ENCODE results near the gene CGRRF1.
A peak's percentile ranks its signal among the peaks of the same experiment; 100 is the strongest.

The CGRRF1 gene

DNA sequence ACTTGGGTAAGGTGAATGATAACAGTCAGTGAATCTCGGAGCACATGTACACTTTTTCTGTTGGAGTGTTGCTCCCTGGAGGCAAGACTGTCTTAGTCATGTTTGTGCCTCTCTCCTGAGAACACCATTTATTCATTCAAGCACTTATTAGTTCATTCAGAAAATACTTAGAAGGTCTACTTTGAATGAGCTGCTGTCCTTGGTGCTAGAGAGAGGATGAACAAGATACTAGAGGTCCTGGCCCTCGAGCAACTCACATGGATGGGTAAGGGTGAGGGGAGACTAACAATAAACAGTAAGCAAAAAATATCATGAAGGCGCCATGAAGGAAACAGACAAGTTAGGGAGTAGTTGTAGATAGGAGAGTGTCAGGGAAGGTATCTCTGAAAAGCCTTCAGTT lies 40.2 kb downstream of the CGRRF1 start:
- no peak for DNase-seq

- no peak for DNase-seq
These were observed 40.8 kb downstream of the CGRRF1 start for GRCh38 chr14:54550514-54550913.

- DNase-seq, result no peak
These were observed 44.7 kb downstream of the CGRRF1 start for GRCh38 chr14:54554401-54554800.

DNA sequence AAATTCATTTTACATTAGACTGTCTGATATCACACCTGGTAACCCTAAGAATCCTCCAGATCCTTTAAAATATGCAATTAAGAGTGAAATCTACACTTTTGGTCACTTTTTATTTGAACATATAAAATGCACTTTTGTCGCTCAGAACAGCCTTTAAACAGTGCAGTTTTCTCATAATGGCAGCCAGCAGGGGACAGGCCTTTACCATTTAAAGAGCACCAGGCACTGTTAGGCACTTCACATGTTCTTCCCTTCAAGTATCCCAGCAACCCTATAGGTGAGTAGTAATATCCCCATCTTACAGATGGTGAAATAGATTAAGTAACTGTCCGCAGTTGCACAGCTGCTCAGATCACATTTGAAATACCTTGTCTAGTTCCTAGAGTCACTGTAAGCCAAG lies 45.9 kb downstream of the CGRRF1 start:
- no peak for DNase-seq

DNA sequence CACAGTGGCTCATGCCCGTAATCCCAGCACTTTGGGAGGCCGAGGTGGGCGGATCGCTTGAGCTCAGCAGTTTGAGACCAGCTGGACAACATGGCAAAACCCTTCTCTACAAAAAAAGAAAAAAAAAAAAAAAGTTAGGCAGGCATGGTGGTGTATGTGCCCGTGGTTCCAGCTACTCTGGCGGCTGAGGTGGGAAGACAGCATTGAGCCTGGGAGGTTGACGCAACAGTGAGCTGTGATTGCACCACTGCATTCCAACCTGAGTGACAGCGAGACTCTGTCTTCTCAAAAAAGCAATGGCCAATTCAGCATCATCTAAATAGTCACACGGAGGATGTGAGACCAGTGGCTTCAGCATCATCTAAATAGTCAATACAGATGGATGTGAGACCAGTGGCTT lies 46.8 kb downstream of the CGRRF1 start:
- DNase-seq, result no peak

DNA sequence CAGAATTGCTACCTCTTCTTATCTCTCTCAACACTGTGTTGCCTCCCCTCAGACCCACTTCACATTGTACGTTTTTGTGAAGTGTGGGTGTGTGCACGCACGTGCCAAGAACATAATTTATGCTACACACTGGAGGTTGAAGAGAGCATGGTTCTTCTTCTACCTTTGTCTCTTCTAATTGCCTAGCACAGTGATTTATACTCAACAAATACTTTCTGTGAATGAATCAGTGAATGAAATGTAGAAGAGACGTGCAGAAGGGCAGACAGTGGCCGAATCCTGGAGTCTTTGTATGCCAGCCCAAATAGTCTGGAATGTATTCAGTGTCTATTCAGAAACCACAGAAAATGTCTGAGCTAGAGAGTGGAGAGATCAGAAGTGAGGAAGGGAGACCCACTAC lies 52.6 kb downstream of the CGRRF1 start:
- no peak for DNase-seq

DNA sequence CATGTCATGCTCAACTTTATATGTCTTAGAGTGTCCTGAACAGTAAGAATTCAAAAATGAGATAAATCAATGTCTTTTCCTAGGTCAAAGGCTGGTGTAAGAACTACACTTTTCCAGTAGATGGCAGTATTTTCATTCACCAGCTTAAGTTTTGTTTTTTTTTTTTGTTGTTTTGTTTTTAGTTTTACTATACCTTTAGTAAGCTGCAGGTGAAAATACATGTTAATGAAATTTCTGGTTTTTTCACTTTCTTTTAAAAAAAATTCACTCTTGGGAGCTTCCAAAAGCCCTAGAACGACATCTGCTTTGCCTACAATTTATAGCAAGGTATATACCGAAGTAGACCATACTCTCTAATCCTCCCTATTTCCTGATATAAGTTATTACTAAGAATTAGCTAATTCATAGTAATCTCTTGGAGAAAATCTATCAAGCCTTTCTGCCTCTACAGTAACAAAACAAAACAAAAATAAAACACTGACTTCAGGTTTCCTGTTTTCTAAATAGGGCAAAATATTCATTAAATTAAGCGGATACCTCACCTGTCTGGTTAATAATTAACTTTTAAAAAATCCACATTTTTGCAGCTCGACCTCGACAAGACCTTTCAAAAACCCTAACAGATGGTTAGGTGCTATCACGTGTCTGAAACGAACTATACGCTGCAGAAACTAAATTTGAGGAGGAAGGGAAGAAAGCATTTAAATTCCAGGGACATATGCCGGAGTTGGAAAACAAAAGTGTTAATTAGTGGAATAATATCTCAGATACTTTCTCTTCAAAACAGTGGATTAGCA lies 54.6 kb downstream of the CGRRF1 start:
- DNase-seq, result no peak

DNA sequence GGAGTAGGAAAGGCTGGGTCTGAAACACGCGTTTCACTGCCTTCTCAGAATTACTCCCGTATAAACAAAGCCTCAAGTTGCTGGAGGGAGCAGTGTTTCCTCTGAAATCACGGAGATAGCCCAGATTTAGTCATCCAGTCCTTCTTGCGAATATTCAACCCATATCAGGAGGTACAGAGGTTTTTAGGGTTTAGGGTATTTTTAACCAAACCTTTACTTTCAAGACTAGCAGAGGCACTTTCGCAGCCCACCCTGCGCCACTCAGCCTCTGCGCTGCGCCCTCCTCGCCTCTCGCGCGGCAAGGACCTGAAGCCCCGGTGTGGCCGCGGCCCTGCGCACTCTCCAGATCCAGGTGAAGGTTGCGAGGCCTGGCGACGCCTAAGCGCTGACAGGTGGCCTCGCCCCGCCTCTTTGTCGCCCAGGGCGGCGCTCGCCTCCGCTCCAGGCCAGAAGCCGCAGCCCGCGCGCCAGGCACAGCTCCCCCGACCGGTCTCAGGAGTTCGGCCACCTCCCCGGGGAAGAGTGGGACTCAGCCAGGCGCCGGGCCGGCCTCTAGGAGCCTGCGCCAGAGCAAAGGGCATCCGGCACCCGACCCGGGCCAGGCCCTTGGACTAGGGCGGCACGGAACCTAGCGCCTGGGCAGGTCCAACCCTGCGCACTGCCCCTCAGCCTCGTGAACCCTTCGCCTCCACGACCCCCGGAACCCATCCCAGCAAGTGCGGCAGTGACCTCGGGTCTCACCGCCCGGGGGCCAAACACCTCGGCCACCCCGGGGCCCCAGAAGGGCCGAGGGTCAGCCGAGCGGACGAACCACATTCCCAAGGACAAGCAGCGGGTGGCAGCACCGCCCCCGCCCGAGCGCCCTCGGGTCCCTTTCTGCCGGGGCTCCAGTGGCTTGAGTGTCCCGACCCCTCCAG lies 55.4 kb downstream of the CGRRF1 start:
- peak; percentile 71 for DNase-seq

- peak; percentile 80 for DNase-seq
These were observed 56.2 kb downstream of the CGRRF1 start for GRCh38 chr14:54565785-54566409.

DNA sequence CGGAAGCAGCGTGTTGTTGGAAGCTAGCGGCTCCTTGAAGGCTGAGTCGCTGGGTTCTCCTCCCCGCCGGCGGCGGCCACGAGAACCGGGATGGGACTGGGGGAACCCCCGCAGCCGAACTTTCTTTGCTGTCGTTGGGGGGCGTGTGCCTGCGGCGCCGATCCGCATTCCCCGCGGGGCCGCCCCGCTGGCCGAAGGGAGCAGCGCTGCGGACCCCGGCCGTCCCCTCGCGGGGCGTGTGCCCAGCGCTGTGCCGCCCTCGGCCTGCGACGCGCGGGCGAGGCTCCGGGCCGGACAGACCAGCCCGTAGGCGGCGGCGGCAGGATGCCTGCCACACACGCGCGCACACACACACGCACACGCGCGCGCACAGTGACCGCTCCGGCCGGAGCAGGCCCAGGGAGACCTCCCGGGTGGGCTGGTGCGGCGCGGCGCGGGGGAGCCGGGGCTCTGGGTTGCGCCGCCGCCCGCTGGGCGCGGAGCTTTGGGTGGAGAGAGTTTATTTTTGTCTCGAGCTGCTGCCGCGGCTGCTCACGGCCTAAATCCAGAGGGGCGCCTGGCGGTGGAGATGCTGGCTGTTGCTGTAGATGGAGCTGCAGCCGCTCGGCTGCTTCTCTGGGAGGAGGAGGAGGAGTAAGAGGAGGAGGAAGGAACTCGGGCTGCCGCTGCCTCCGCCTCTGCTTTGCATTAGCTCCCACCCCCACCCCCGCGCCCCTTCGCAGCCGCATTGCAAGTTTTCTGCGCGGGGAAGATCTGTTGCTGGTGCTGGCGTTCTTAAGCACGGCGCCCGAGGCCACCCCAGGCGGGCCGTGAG lies 56.9 kb downstream of the CGRRF1 start, which contains the start of gene SAMD4A:
TSS of gene SAMD4A (plus strand) at position 719 of the 814 bp plus-strand sequence. CDS start 789 bp downstream, outside the sequence.
- DNase-seq, result peak; percentile 71

- DNase-seq, result no peak
These were observed 57.5 kb downstream of the CGRRF1 start for GRCh38 chr14:54567224-54567638.

GRCh38 chr14:54567639-54568561 lies 58.2 kb downstream of the CGRRF1 start:
- DNase-seq, result peak; percentile 63

- DNase-seq, result no peak
These were observed 59.3 kb downstream of the CGRRF1 start for GRCh38 chr14:54568821-54569595.

DNA sequence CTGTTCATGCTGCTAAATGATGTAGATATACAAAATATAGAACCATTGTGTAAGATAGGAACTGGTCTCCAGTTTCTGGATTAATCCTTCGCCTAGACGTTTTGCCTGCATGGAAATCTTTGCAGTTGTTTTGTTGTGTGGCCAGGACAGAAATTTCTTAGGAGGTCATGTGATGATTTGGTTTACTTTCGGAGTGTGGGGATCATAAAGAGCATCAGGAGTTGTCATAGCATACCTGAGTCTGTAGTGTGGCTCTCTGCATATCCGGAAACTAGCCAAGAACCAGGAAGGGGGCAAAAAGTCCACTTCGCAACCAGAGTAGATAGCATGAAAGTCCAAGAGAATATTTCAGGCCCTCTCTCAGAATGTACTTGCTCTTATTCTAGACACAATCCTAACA lies 60.3 kb downstream of the CGRRF1 start:
- DNase-seq, result no peak

GRCh38 chr14:54570631-54571415 lies 61.1 kb downstream of the CGRRF1 start:
- DNase-seq, result no peak

DNA sequence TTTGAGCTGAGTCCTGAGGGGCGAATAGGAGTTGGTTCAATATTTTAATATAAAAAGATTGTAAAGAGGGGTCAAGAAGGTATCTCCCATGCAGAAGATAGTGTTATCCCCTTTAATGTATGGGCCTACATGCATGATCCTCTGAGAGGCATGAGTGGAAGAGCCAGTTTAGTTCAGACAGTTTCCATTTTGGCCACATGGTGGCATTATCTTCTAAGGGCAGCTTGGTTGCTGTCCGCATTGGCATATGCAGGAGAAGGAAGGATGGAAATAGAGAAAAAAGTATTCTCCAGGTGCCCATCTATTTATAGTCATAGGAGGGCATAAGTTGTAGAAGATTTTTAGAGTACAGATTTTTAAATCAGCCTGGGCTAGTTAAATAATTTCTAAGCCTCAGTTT lies 62.6 kb downstream of the CGRRF1 start:
- peak; percentile 40 for DNase-seq

DNA sequence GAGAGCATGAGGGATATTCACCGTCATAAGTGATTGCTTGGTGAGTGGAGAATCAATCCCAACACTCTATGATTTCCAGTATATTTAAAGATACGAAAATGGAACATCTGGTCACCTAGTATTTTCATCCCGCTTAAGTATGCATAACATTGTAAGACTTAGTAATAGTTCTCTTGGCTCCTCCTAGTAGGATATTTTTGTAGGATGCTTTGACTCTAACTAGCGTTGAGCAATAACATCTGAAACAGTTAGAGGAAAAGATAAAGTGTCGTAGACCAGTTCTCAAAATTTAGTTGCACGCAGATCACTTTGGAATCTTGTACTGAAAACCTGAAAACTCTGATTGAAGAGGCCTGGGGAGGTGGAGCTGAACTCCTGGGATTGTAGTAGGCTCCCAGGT lies 64.8 kb downstream of the CGRRF1 start:
- DNase-seq, result no peak

- DNase-seq, result no peak
These were observed 67.8 kb downstream of the CGRRF1 start for GRCh38 chr14:54577494-54577893.

GRCh38 chr14:54577977-54578376 lies 68.3 kb downstream of the CGRRF1 start:
- DNase-seq, result no peak

GRCh38 chr14:54579621-54580020 lies 69.9 kb downstream of the CGRRF1 start:
- DNase-seq, result no peak
